DOHH2 (cell line): Measurements from ENCODE around the gene IL18.

Experiments
- H3F3A ChIP-seq: fragments of 200-600 bp; sonication (generic), shearing (Covaris generic); 2 replicates; pipeline ENCODE4 v1.6.0; 2016; ENCODE audit warnings: antibody characterized with exemption, mild to moderate bottlenecking; ENCODE audit not compliant: control insufficient read depth, insufficient read depth
- H3K27ac ChIP-seq: fragments of 200-600 bp; sonication (generic); 2 replicates; pipeline ENCODE4 v1.5.1; 2014; ENCODE audit warnings: low read depth, mild to moderate bottlenecking, low read length, moderate library complexity
- H3K27me3 ChIP-seq: fragments of 200-600 bp; sonication (generic); 2 replicates; pipeline ENCODE4 v1.6.1; 2014; ENCODE audit warnings: mild to moderate bottlenecking, low read length, mixed read lengths; ENCODE audit not compliant: control insufficient read depth
- H3K36me3 ChIP-seq: fragments of 200-600 bp; sonication (generic); 2 replicates; pipeline ENCODE4 v1.6.1; 2014; ENCODE audit warnings: mild to moderate bottlenecking, low read length, moderate library complexity, mixed read lengths; ENCODE audit not compliant: control insufficient read depth
- H3K4me1 ChIP-seq: fragments of 200-600 bp; sonication (generic); 2 replicates; pipeline ENCODE4 v1.6.1; 2014; ENCODE audit warnings: mild to moderate bottlenecking, low read length, mixed read lengths; ENCODE audit not compliant: control insufficient read depth
- H3K4me2 ChIP-seq: fragments of 200-600 bp; sonication (generic); 2 replicates; pipeline ENCODE4 v1.6.0; 2014; ENCODE audit warnings: mild to moderate bottlenecking, low read length, moderate library complexity
- H3K4me3 ChIP-seq: fragments of 200-600 bp; sonication (generic); 2 replicates; pipeline ENCODE4 v1.5.1; 2014; ENCODE audit warnings: mild to moderate bottlenecking, low read length, mixed read lengths
- H3K79me2 ChIP-seq: fragments of 200-600 bp; sonication (generic); 2 replicates; pipeline ENCODE4 v1.6.1; 2014; ENCODE audit warnings: mild to moderate bottlenecking, low read length, mixed read lengths; ENCODE audit not compliant: control insufficient read depth
- H3K9me2 ChIP-seq: fragments of 200-600 bp; sonication (generic); replicated peaks from 2 replicates; pipeline ENCODE4 v1.6.1; 2014; ENCODE audit warnings: mild to moderate bottlenecking, low read length, mixed read lengths; ENCODE audit not compliant: control insufficient read depth
- H3K9me3 ChIP-seq: fragments of 200-600 bp; sonication (generic); 2 replicates; pipeline ENCODE4 v1.6.1; 2014; ENCODE audit warnings: antibody characterized with exemption, low read length, mixed read lengths; ENCODE audit not compliant: control insufficient read depth, insufficient read depth
- H4K20me1 ChIP-seq: fragments of 200-600 bp; sonication (generic); 2 replicates; pipeline ENCODE4 v1.6.0; 2014; ENCODE audit warnings: low read depth, mild to moderate bottlenecking, antibody characterized with exemption, low read length, moderate library complexity; ENCODE audit not compliant: control insufficient read depth, insufficient read depth
- EZH2phosphoT487 ChIP-seq: fragments of 200-600 bp; sonication (generic); IDR thresholded peaks from 2 replicates; pipeline ENCODE4 v1.6.1; 2017; ENCODE audit warnings: borderline replicate concordance, mild to moderate bottlenecking, antibody characterized with exemption, low read length, moderate library complexity, mixed read lengths
- TF ChIP-seq, protein P1 (sequence below): fragments of 200-600 bp; sonication (generic); IDR thresholded peaks from one replicate; pipeline ENCODE4 v1.5.1; 2014; ENCODE audit warnings: antibody characterized with exemption, mild to moderate bottlenecking, low read depth, low read length; ENCODE audit not compliant: poor library complexity, severe bottlenecking

Gene IL18

DNA sequence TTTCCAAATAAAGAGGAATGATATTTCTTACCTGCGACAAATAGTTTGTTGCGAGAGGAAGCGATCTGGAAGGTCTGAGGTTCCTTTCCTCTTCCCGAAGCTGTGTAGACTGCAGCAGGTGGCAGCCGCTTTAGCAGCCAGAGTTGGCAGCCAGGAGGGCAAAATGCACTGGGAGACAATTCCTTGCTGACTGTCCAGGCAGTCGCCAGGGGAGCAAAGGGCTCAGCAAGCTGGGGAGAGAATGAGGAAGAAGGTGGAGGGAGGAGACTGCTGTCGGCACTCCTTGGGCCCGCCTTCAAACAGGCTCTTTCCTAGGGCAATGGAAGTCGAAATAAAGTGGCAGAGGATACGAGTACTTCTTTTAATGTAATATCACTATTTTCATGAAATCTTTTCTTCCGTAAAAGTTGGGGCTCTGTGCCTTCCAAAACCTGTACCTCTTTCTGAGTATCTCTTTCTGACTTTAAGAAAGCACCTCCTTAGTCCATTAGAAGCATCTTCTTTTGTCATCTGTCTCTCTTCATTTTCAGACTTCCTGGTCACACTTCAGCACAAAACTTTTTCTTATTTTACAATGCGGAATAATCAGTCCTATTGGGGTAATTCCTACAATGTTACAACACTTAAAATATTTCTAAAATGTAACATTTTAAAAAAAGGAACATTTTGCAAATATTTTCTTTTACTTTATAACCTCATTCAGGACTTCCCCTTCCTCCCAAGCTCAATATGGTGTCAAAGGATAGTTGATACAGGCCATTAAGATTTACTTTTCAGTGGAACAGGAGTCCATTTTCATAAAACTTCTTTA, at the start of gene IL18:
TSS of gene IL18 (minus strand) at position 220 of the 811 bp plus-strand sequence. CDS start 9,041 bp downstream, outside the sequence.
- Histone ChIP-seq H3K27me3 (peaks cover 3% of the 10 kb centered on the region; the same call in 1 of the 2 replicates), H3K79me2 (no peaks in the 10 kb centered on the region), H4K20me1 (no peaks in the 10 kb centered on the region), H3K36me3 (no peaks in the 10 kb centered on the region), H3K4me2 (peak within 1 kb of the TSS; percentile 49), H3K4me1 (peaks cover 15% of the 10 kb centered on the region; the same call in 1 of the 2 replicates), H3K27ac (no peak within 1 kb of the TSS), H3F3A (no peaks in the 10 kb centered on the region), H3K4me3 (peak within 1 kb of the TSS; percentile 54), H3K9me3 (no peaks in the 10 kb centered on the region), H3K9me2 (no peaks in the 10 kb centered on the region)
- TF ChIP-seq, protein P1, sequence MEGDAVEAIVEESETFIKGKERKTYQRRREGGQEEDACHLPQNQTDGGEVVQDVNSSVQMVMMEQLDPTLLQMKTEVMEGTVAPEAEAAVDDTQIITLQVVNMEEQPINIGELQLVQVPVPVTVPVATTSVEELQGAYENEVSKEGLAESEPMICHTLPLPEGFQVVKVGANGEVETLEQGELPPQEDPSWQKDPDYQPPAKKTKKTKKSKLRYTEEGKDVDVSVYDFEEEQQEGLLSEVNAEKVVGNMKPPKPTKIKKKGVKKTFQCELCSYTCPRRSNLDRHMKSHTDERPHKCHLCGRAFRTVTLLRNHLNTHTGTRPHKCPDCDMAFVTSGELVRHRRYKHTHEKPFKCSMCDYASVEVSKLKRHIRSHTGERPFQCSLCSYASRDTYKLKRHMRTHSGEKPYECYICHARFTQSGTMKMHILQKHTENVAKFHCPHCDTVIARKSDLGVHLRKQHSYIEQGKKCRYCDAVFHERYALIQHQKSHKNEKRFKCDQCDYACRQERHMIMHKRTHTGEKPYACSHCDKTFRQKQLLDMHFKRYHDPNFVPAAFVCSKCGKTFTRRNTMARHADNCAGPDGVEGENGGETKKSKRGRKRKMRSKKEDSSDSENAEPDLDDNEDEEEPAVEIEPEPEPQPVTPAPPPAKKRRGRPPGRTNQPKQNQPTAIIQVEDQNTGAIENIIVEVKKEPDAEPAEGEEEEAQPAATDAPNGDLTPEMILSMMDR: no peak
- TF ChIP-seq EZH2phosphoT487: no peak

DNA sequence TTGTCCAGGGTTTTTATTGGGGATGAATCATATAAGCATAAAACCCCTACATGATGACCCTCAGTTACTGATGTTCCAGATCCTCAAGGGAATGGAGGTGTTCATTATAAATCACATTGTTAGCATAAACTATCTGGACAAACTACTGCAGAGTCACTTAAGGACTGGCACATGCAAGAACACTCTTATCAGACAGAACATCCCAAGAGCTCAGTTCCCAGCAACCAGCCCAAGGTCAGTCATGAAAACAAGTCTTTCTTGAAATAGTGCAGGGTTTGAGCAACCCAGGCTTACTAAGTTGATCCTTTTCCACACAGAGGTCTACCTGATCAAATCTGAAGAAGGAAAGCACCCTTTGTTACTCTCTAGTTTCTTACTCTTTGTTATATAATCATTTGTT, 48.8 kb upstream of the IL18 start:
- Histone ChIP-seq H3K9me3 (no peaks in the 10 kb centered on the region), H3K4me1 (no peaks in the 10 kb centered on the region), H3K36me3 (no peaks in the 10 kb centered on the region), H3K79me2 (no peaks in the 10 kb centered on the region), H3F3A (no peaks in the 10 kb centered on the region), H3K27ac (no peak overlapping the region), H3K27me3 (peaks cover 26% of the 10 kb centered on the region), H4K20me1 (no peaks in the 10 kb centered on the region), H3K9me2 (no peaks in the 10 kb centered on the region), H3K4me3 (no peak overlapping the region), H3K4me2 (no peak overlapping the region)
- TF ChIP-seq EZH2phosphoT487: no peak
- TF ChIP-seq, protein P1: no peak

DNA sequence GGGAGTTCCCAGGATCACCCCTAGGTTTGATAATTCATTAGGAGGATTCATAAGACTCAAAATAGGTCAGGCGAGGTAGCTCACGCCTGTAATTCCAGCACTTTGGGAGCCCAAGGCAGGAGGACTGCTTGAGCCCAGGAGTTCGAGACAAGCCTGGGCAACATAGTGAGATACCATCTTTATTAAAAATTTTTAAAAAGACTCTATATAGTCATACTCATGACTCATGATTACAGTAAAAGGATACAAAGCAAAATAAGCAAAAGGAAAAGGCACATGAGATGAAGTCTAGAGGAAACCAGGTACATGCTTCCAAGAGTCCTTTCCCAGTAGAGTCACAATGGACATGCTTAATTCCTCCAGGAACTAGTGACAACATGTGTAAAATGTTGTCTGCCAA, 48.4 kb upstream of the IL18 start:
- H3K4me3 ChIP-seq: no peak overlapping the region
- no peak for TF ChIP-seq EZH2phosphoT487
- TF ChIP-seq, protein P1: no peak
- H3K36me3 ChIP-seq: no peaks in the 10 kb centered on the region
- H4K20me1 ChIP-seq: no peaks in the 10 kb centered on the region
- H3K4me1 ChIP-seq: no peaks in the 10 kb centered on the region
- no peaks in the 10 kb centered on the region for H3F3A ChIP-seq
- no peaks in the 10 kb centered on the region for H3K9me2 ChIP-seq
- H3K9me3 ChIP-seq: no peaks in the 10 kb centered on the region
- H3K4me2 ChIP-seq: no peak overlapping the region
- H3K27me3 ChIP-seq: peaks cover 29% of the 10 kb centered on the region
- H3K79me2 ChIP-seq: no peaks in the 10 kb centered on the region
- no peak overlapping the region for H3K27ac ChIP-seq
